Measurements from ENCODE around the gene MARCHF5. TPM values are rescaled to one million over a fixed set of nuclear protein-coding genes. Genes with fewer than 3 reads are reported as not detected.

Gene MARCHF5
- total and polyA plus RNA-seq, 10 of the 15 experiments (the other 5 are each of a cell fraction or from before 2014, with no cell fraction given), result 4.8 to 46.8 (median 19.0) TPM

DNA sequence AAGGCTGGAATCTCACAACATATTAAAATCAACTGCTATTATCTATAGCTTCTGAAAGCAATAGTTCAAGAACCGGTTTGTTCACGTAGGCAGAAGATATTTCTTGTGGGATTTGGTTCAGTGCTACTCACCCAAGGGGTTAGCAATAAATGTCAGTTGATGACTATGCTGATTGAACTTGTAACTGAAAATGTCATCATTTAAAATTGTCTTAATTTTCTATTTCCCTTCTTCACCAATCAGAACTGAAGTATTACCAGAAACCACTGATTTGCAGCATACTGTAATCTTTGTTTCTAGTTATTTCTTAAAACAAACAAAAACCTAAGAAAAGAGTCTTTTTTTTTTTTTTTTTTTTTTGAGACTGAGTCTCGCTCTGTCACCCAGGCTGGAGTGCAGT is 46.2 kb upstream of the MARCHF5 start:
- H3K9ac ChIP-seq (ENCODE audit: control insufficient read depth, insufficient read depth, low read length), result no peak overlapping the region
- TF ChIP-seq, protein P1, sequence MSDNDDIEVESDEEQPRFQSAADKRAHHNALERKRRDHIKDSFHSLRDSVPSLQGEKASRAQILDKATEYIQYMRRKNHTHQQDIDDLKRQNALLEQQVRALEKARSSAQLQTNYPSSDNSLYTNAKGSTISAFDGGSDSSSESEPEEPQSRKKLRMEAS (IDR thresholded peaks at IDR 0.05; ENCODE audit: low read depth, low read length), result no peak
- TF ChIP-seq SIN3A (IDR thresholded peaks at IDR 0.05; ENCODE audit: low read depth, low read length) (no peak), CHD4 (IDR thresholded peaks at IDR 0.05) (no peak), GABPA (IDR thresholded peaks at IDR 0.05; ENCODE audit: low read depth) (peak; percentile 59), CREM (IDR thresholded peaks at IDR 0.05; ENCODE audit: low read depth) (peak; percentile 70; the same call in 1 of the 2 replicates), SP1 (IDR thresholded peaks at IDR 0.05; ENCODE audit: low read depth, low read length) (no peak), MYC (IDR thresholded peaks at IDR 0.05; ENCODE audit: insufficient read depth, insufficient read length, insufficient replicate concordance, low read length, severe bottlenecking) (no peak), PML (IDR thresholded peaks at IDR 0.05; ENCODE audit: low read length) (0 out of 2 replicates have a peak, but pooled peaks have one; percentile 63), BHLHE40 (IDR thresholded peaks at IDR 0.05; ENCODE audit: borderline replicate concordance in 1 of 2, low read depth in 2 of 2, low read length in 1 of 2) (peak in 1 of 2 experiments; percentile 35; a peak in 1 of 4 replicates), EED (IDR thresholded peaks at IDR 0.05; ENCODE audit: low read depth) (peak; percentile 63), STAT1 (conservative IDR thresholded peaks at IDR 0.05) (no peak), BRCA1 (IDR thresholded peaks at IDR 0.05; ENCODE audit: low read depth, low read length) (no peak), NBN (IDR thresholded peaks at IDR 0.05) (no peak)
- TF ChIP-seq, protein P2, sequence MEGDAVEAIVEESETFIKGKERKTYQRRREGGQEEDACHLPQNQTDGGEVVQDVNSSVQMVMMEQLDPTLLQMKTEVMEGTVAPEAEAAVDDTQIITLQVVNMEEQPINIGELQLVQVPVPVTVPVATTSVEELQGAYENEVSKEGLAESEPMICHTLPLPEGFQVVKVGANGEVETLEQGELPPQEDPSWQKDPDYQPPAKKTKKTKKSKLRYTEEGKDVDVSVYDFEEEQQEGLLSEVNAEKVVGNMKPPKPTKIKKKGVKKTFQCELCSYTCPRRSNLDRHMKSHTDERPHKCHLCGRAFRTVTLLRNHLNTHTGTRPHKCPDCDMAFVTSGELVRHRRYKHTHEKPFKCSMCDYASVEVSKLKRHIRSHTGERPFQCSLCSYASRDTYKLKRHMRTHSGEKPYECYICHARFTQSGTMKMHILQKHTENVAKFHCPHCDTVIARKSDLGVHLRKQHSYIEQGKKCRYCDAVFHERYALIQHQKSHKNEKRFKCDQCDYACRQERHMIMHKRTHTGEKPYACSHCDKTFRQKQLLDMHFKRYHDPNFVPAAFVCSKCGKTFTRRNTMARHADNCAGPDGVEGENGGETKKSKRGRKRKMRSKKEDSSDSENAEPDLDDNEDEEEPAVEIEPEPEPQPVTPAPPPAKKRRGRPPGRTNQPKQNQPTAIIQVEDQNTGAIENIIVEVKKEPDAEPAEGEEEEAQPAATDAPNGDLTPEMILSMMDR (IDR thresholded peaks at IDR 0.05 in 2 of 3, conservative IDR thresholded peaks at IDR 0.05 in 1 of 3; ENCODE audit: control insufficient read depth in 2 of 3, extremely low read depth in 1 of 3, insufficient read depth in 1 of 3, low read depth in 3 of 3, low read length in 3 of 3), result no peak
- TF ChIP-seq, protein P3, sequence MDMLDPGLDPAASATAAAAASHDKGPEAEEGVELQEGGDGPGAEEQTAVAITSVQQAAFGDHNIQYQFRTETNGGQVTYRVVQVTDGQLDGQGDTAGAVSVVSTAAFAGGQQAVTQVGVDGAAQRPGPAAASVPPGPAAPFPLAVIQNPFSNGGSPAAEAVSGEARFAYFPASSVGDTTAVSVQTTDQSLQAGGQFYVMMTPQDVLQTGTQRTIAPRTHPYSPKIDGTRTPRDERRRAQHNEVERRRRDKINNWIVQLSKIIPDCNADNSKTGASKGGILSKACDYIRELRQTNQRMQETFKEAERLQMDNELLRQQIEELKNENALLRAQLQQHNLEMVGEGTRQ (IDR thresholded peaks at IDR 0.05; ENCODE audit: borderline replicate concordance, low read depth, low read length), result no peak
- TF ChIP-seq, protein P4, sequence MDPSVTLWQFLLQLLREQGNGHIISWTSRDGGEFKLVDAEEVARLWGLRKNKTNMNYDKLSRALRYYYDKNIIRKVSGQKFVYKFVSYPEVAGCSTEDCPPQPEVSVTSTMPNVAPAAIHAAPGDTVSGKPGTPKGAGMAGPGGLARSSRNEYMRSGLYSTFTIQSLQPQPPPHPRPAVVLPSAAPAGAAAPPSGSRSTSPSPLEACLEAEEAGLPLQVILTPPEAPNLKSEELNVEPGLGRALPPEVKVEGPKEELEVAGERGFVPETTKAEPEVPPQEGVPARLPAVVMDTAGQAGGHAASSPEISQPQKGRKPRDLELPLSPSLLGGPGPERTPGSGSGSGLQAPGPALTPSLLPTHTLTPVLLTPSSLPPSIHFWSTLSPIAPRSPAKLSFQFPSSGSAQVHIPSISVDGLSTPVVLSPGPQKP (IDR thresholded peaks at IDR 0.05; ENCODE audit: low read depth, low read length), result no peak
- TF ChIP-seq, protein P5, sequence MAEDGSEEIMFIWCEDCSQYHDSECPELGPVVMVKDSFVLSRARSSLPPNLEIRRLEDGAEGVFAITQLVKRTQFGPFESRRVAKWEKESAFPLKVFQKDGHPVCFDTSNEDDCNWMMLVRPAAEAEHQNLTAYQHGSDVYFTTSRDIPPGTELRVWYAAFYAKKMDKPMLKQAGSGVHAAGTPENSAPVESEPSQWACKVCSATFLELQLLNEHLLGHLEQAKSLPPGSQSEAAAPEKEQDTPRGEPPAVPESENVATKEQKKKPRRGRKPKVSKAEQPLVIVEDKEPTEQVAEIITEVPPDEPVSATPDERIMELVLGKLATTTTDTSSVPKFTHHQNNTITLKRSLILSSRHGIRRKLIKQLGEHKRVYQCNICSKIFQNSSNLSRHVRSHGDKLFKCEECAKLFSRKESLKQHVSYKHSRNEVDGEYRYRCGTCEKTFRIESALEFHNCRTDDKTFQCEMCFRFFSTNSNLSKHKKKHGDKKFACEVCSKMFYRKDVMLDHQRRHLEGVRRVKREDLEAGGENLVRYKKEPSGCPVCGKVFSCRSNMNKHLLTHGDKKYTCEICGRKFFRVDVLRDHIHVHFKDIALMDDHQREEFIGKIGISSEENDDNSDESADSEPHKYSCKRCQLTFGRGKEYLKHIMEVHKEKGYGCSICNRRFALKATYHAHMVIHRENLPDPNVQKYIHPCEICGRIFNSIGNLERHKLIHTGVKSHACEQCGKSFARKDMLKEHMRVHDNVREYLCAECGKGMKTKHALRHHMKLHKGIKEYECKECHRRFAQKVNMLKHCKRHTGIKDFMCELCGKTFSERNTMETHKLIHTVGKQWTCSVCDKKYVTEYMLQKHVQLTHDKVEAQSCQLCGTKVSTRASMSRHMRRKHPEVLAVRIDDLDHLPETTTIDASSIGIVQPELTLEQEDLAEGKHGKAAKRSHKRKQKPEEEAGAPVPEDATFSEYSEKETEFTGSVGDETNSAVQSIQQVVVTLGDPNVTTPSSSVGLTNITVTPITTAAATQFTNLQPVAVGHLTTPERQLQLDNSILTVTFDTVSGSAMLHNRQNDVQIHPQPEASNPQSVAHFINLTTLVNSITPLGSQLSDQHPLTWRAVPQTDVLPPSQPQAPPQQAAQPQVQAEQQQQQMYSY (CRISPR knock-in tag; IDR thresholded peaks at IDR 0.05), result no peak

More for the DNA sequence above, 46.2 kb upstream of the MARCHF5 start:
- no peak for FAIRE-seq
- ATAC-seq, result peak; percentile 82
- intact Hi-C loops (cut with micrococcal nuclease; ENCODE audit: unreplicated experiment) (no loop called here), in situ Hi-C loops (cut with MboI) (no loop called here)
- Histone ChIP-seq H3K79me2 (ENCODE audit: control insufficient read depth, insufficient read depth, low read length) (peaks cover under 1% of the 10 kb centered on the region; the same call in 1 of the 2 replicates), H3K36me3 (ENCODE audit: control insufficient read depth in 2 of 2, insufficient read depth in 2 of 2, low read length in 1 of 2) (no peaks in the 10 kb centered on the region), H2AFZ (ENCODE audit: control insufficient read depth, low read depth, low read length) (no peak overlapping the region), H3K9me3 (replicated peaks; ENCODE audit: control insufficient read depth, insufficient read depth, low read length) (no peaks in the 10 kb centered on the region), H3K27ac (ENCODE audit: control insufficient read depth, insufficient read depth) (no peak overlapping the region; the same call in 1 of the 2 replicates), H3K27me3 (replicated peaks in 1 of 2; ENCODE audit: control insufficient read depth in 2 of 2, insufficient read depth in 2 of 2, low read length in 1 of 2) (no peaks in the 10 kb centered on the region; a peak in 1 of 4 replicates), H3K4me1 (ENCODE audit: control insufficient read depth, insufficient read depth, low read length) (peaks cover 15% of the 10 kb centered on the region), H4K20me1 (ENCODE audit: control insufficient read depth, insufficient read depth) (no peaks in the 10 kb centered on the region), H3K4me2 (ENCODE audit: control insufficient read depth, insufficient read depth) (no peak overlapping the region), H3K4me3 (no peak overlapping the region)
- POLR2A ChIA-PET, result interaction anchor here (1.2 kb wide), 1 partner anchor 46 kb away, joined by 3 read pairs; the partner anchor contains the start of genes CPEB3 and MARCHF5
- DNase-seq (ENCODE audit: low read depth, low spot score), result peak; percentile 70
- SMC1A ChIA-PET (ENCODE audit: uncharacterized antibody, unreplicated experiment), result interaction anchor here (1.4 to 4.9 kb wide), 5 partner anchors 16 to 143 kb away, joined by 4 to 31 read pairs (median 5); partner anchors contain the start of genes CPEB3 and MARCHF5
- CTCF ChIA-PET, result interaction anchor here (0.7 to 0.9 kb wide), 2 partner anchors 46 to 47 kb away, joined by 3 read pairs; partner anchors contain the start of genes CPEB3 and MARCHF5
- BruUV-seq (replicated peaks), result no TSS peak
- RAD21 ChIA-PET (ENCODE audit: unreplicated experiment), result interaction anchor here (0.6 to 4.4 kb wide), 5 partner anchors 22 to 144 kb away, joined by 3 to 21 read pairs (median 4); partner anchors contain the start of genes CPEB3 and MARCHF5
- WGBS (ENCODE audit: insufficient coverage, insufficient replicate concordance, low lambda C conversion rate, missing lambda C conversion rate), result 0% methylated on average over 2 of the region's 3 CpGs

Measured in GM12878 (cell line).